GM23338 (cell line): Measurements from ENCODE around the gene OPRM1. TPM values are rescaled to one million over a fixed set of nuclear protein-coding genes. Genes with fewer than 3 reads are reported as not detected.

Experiments
- ATAC-seq: fragments of 200-7000 bp; cut with Tn5 transposase; 3 replicates; pipeline ENCODE4 v1.9.1; 2020
- DNase-seq: peaks from one replicate; pipeline ENCODE4 v3.0.0-alpha.2; 2015; ENCODE audit warnings: low spot score
- H2AFZ ChIP-seq: fragments of 200-600 bp; sonication (generic); 2 replicates; pipeline ENCODE4 v1.8.0; 2016; ENCODE audit warnings: antibody characterized with exemption, mild to moderate bottlenecking, moderate library complexity
- H3F3A ChIP-seq: fragments of 200-600 bp; sonication (generic); replicated peaks from 2 replicates; pipeline ENCODE4 v1.8.0; 2017; ENCODE audit warnings: antibody characterized with exemption, mixed run types, low read depth
- H3K27ac ChIP-seq: fragments of 200-600 bp; sonication (generic); 2 replicates; pipeline ENCODE4 v1.6.1; 2016; ENCODE audit warnings: low read depth
- H3K27me3 ChIP-seq: fragments of 200-600 bp; sonication (generic); 2 replicates; pipeline ENCODE4 v1.8.0; 2016; ENCODE audit warnings: mild to moderate bottlenecking, mixed run types, moderate library complexity; ENCODE audit not compliant: insufficient read depth
- H3K36me3 ChIP-seq: fragments of 200-600 bp; sonication (generic); 2 replicates; pipeline ENCODE4 v1.8.0; 2016; ENCODE audit warnings: mild to moderate bottlenecking; ENCODE audit not compliant: insufficient read depth
- H3K4me1 ChIP-seq: fragments of 200-600 bp; sonication (generic); 2 replicates; pipeline ENCODE4 v1.8.0; 2016; ENCODE audit warnings: mild to moderate bottlenecking, moderate library complexity; ENCODE audit not compliant: insufficient read depth
- H3K4me2 ChIP-seq: fragments of 200-600 bp; sonication (generic); 2 replicates; pipeline ENCODE4 v1.7.1; 2017; ENCODE audit warnings: mixed run types
- H3K4me3 ChIP-seq: fragments of 200-600 bp; sonication (generic); 2 replicates; pipeline ENCODE4 v1.6.1; 2016; ENCODE audit warnings: mixed run types
- H3K79me2 ChIP-seq: fragments of 200-600 bp; sonication (generic); replicated peaks from 2 replicates; pipeline ENCODE4 v1.8.0; 2017; ENCODE audit warnings: mild to moderate bottlenecking; ENCODE audit not compliant: insufficient read depth
- H3K9me2 ChIP-seq: fragments of 200-600 bp; sonication (generic); 2 replicates; pipeline ENCODE4 v1.8.0; 2017; ENCODE audit not compliant: insufficient read depth
- H4K20me1 ChIP-seq: fragments of 200-600 bp; sonication (generic); replicated peaks from 2 replicates; pipeline ENCODE4 v1.8.0; 2017; ENCODE audit warnings: mild to moderate bottlenecking; ENCODE audit not compliant: insufficient read depth
- H3K27ac Mint-ChIP-seq: 2 replicates; pipeline ENCODE4 v1.8.0; 2020; ENCODE audit warnings: inconsistent platforms, mild to moderate bottlenecking, moderate library complexity, mixed read lengths
- H3K27me3 Mint-ChIP-seq: 3 replicates; pipeline ENCODE4 v1.8.0; 2022; ENCODE audit warnings: low read depth, mild to moderate bottlenecking, moderate library complexity, mixed read lengths, inconsistent platforms; ENCODE audit not compliant: insufficient read depth, poor library complexity
- H3K36me3 Mint-ChIP-seq: 3 replicates; pipeline ENCODE4 v1.8.0; 2021; ENCODE audit warnings: low read depth, mild to moderate bottlenecking, inconsistent platforms, moderate library complexity, mixed read lengths
- H3K4me1 Mint-ChIP-seq: 3 replicates; pipeline ENCODE4 v1.8.0; 2020; ENCODE audit warnings: mild to moderate bottlenecking, inconsistent platforms, mixed read lengths
- H3K4me3 Mint-ChIP-seq: 3 replicates; pipeline ENCODE4 v1.8.0; 2021; ENCODE audit warnings: moderate library complexity, mild to moderate bottlenecking, inconsistent platforms, mixed read lengths
- H3K9me3 Mint-ChIP-seq: 3 replicates; pipeline ENCODE4 v1.8.0; 2020; ENCODE audit warnings: moderate library complexity, mild to moderate bottlenecking, inconsistent platforms, mixed read lengths
- CREB1 ChIP-seq: fragments of 250-450 bp; sonication (Bioruptor Pico); IDR thresholded peaks from 2 replicates; pipeline ENCODE4 v1.5.0; 2020; ENCODE audit warnings: low read depth, mild to moderate bottlenecking, moderate library complexity
- CTCF ChIP-seq, 2 experiments: fragments of 200-600 bp in 1 of 2; sonication (generic) in 1 of 2; conservative IDR thresholded peaks; 2 replicates each; pipeline versions ENCODE4 v1.5.1 to v1.6.1; 2016 to 2017; ENCODE audit warnings: antibody characterized with exemption in 2 of 2, low read depth in 2 of 2, mild to moderate bottlenecking in 2 of 2, moderate library complexity in 1 of 2
- EZH2 ChIP-seq: fragments of 200-600 bp; sonication (generic); IDR thresholded peaks from one replicate; pipeline ENCODE4 v1.8.0; 2017; ENCODE audit warnings: antibody characterized with exemption, mild to moderate bottlenecking, low read depth; ENCODE audit not compliant: unreplicated experiment
- EZH2phosphoT487 ChIP-seq: fragments of 200-600 bp; sonication (generic); IDR thresholded peaks from one replicate; pipeline ENCODE4 v1.8.1; 2018; ENCODE audit warnings: antibody characterized with exemption; ENCODE audit not compliant: unreplicated experiment
- NANOG ChIP-seq: IDR thresholded peaks from 2 replicates; pipeline ENCODE4 v1.6.1; 2016; ENCODE audit warnings: antibody characterized with exemption, borderline replicate concordance
- POLR2AphosphoS5 ChIP-seq: IDR thresholded peaks from 2 replicates; pipeline ENCODE4 v1.6.1; 2016; ENCODE audit warnings: antibody characterized with exemption, low read depth
- STAT1 ChIP-seq: IDR thresholded peaks from one replicate; pipeline ENCODE4 v1.6.1; 2016; ENCODE audit warnings: antibody characterized with exemption; ENCODE audit not compliant: unreplicated experiment
- ZNF114 ChIP-seq: fragments of 250-450 bp; sonication (Bioruptor Pico); IDR thresholded peaks from 2 replicates; pipeline ENCODE4 v1.5.0; 2020; ENCODE audit warnings: mild to moderate bottlenecking, moderate library complexity
- ZNF331 ChIP-seq: fragments of 250-450 bp; sonication (Bioruptor Pico); IDR thresholded peaks from 2 replicates; pipeline ENCODE4 v1.5.0; 2020; ENCODE audit warnings: low read depth, mild to moderate bottlenecking, moderate library complexity
- polyA plus RNA-seq: library from polyadenylated mRNA; unstranded; fragments of >200 nt; fragmentation: Nextera tagmentation; extraction: Ambion mirVana; gene quantifications from 2 replicates; pipeline ENCODE4 v1.2.1, GENCODE V29; 2016
- total RNA-seq: library from RNA; depleted of rRNA; stranded (reverse); fragments of >200 nt; shearing (Covaris generic); gene quantifications from 2 replicates; pipeline ENCODE4 v1.2.3, GENCODE V29; 2014
- TF ChIP-seq, protein P1 (sequence below): fragments of 250-450 bp; sonication (Bioruptor Pico); IDR thresholded peaks from 2 replicates; pipeline ENCODE4 v1.5.0; 2020; ENCODE audit warnings: mild to moderate bottlenecking, moderate library complexity
- TF ChIP-seq, protein P2 (sequence below): IDR thresholded peaks from 2 replicates; pipeline ENCODE4 v1.6.1; 2016; ENCODE audit warnings: antibody characterized with exemption

Gene OPRM1
- total and polyA plus RNA-seq, 2 experiments from 2014 or later = 0.52 TPM; not detected in 1

DNA sequence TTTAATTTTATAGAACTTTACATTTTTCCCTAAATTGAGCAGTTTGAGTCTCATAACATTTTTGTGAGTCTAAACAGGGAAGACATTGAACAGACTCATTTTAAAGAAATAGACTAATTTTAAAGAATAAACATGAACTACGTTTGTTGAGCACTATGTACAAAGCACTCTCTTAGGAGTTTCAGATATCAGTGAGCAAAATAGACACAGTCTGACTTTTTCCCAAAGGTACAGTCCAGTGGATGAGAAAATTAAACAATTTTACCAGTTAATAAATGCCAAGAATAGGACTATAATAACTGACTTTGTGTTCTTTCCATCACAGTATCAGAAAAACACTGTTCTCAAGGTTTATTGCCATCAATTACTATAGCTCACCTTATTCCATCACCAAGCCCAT, 18.1 kb downstream of the OPRM1 start:
- Histone ChIP-seq H3K4me1 (no peaks in the 10 kb centered on the region), H4K20me1 (no peaks in the 10 kb centered on the region), H3K27me3 (no peaks in the 10 kb centered on the region), H3K79me2 (no peaks in the 10 kb centered on the region), H3K36me3 (no peaks in the 10 kb centered on the region), H3K4me2 (no peak overlapping the region), H2AFZ (no peak overlapping the region), H3K27ac (no peak overlapping the region), H3K9me2 (no peaks in the 10 kb centered on the region), H3F3A (no peaks in the 10 kb centered on the region), H3K4me3 (no peak overlapping the region)
- DNase-seq (no peak), ATAC-seq (no peak)
- H3K4me1 Mint-ChIP-seq = no peaks in the 10 kb centered on the region; the same call in 2 of the 3 replicates
- H3K4me3 Mint-ChIP-seq = no peak overlapping the region
- no peaks in the 10 kb centered on the region for H3K9me3 Mint-ChIP-seq
- H3K36me3 Mint-ChIP-seq = no peaks in the 10 kb centered on the region
- H3K27me3 Mint-ChIP-seq = no peaks in the 10 kb centered on the region
- H3K27ac Mint-ChIP-seq = no peak overlapping the region
- no peak for TF ChIP-seq EZH2

DNA sequence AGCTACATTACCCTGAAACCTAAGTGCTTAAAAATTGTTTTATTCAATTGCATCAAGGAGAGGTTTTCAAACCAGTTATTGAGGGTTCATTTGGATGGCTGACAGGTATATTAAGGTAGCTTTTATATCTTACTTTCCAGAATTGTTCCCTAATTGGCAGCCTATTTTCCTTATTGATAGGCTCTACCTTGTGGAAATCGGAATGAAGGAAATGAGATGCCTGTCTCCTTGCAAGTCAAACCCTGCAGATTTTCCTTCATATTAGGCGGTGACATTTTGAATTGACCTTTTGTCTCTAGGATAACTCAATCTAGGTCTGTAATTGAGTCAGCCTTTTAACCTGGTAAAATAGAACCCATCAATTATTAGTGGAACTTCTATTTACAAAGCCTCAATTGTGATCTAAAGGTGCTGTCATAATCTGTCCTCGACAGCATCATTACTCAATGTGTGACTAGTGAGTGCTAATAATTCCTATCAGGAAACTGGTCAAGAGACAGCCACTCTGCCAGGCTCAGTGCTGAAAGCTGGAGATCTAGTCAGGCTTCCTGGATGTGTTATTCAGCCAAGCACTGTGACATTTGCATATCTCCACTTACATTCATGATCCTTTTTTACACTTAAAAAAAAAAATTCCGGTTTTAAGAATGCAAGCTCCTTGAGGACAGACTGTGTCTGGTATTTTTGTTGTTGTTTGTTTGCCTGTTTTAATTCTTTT, 20.1 kb downstream of the OPRM1 start:
- no peaks in the 10 kb centered on the region for H4K20me1 ChIP-seq
- H3K4me1 ChIP-seq = no peaks in the 10 kb centered on the region
- DNase-seq (peak; percentile 4), ATAC-seq (no peak)
- no peak overlapping the region for H3K27ac ChIP-seq
- Mint-ChIP-seq H3K36me3 (no peaks in the 10 kb centered on the region), H3K4me1 (no peaks in the 10 kb centered on the region; the same call in 2 of the 3 replicates), H3K27me3 (no peaks in the 10 kb centered on the region), H3K4me3 (no peak overlapping the region), H3K27ac (no peak overlapping the region), H3K9me3 (no peaks in the 10 kb centered on the region)
- H3F3A ChIP-seq = no peaks in the 10 kb centered on the region
- H3K4me3 ChIP-seq = no peak overlapping the region
- H2AFZ ChIP-seq = no peak overlapping the region
- H3K4me2 ChIP-seq = no peak overlapping the region
- no peaks in the 10 kb centered on the region for H3K9me2 ChIP-seq
- H3K27me3 ChIP-seq = no peaks in the 10 kb centered on the region
- no peaks in the 10 kb centered on the region for H3K79me2 ChIP-seq
- H3K36me3 ChIP-seq = no peaks in the 10 kb centered on the region
- no peak for TF ChIP-seq CREB1
- no peak for TF ChIP-seq POLR2AphosphoS5
- no peak for TF ChIP-seq NANOG
- no peak for TF ChIP-seq STAT1
- no peak for TF ChIP-seq EZH2
- no peak for TF ChIP-seq ZNF114 (CRISPR knock-in tag)
- TF ChIP-seq, protein P1, sequence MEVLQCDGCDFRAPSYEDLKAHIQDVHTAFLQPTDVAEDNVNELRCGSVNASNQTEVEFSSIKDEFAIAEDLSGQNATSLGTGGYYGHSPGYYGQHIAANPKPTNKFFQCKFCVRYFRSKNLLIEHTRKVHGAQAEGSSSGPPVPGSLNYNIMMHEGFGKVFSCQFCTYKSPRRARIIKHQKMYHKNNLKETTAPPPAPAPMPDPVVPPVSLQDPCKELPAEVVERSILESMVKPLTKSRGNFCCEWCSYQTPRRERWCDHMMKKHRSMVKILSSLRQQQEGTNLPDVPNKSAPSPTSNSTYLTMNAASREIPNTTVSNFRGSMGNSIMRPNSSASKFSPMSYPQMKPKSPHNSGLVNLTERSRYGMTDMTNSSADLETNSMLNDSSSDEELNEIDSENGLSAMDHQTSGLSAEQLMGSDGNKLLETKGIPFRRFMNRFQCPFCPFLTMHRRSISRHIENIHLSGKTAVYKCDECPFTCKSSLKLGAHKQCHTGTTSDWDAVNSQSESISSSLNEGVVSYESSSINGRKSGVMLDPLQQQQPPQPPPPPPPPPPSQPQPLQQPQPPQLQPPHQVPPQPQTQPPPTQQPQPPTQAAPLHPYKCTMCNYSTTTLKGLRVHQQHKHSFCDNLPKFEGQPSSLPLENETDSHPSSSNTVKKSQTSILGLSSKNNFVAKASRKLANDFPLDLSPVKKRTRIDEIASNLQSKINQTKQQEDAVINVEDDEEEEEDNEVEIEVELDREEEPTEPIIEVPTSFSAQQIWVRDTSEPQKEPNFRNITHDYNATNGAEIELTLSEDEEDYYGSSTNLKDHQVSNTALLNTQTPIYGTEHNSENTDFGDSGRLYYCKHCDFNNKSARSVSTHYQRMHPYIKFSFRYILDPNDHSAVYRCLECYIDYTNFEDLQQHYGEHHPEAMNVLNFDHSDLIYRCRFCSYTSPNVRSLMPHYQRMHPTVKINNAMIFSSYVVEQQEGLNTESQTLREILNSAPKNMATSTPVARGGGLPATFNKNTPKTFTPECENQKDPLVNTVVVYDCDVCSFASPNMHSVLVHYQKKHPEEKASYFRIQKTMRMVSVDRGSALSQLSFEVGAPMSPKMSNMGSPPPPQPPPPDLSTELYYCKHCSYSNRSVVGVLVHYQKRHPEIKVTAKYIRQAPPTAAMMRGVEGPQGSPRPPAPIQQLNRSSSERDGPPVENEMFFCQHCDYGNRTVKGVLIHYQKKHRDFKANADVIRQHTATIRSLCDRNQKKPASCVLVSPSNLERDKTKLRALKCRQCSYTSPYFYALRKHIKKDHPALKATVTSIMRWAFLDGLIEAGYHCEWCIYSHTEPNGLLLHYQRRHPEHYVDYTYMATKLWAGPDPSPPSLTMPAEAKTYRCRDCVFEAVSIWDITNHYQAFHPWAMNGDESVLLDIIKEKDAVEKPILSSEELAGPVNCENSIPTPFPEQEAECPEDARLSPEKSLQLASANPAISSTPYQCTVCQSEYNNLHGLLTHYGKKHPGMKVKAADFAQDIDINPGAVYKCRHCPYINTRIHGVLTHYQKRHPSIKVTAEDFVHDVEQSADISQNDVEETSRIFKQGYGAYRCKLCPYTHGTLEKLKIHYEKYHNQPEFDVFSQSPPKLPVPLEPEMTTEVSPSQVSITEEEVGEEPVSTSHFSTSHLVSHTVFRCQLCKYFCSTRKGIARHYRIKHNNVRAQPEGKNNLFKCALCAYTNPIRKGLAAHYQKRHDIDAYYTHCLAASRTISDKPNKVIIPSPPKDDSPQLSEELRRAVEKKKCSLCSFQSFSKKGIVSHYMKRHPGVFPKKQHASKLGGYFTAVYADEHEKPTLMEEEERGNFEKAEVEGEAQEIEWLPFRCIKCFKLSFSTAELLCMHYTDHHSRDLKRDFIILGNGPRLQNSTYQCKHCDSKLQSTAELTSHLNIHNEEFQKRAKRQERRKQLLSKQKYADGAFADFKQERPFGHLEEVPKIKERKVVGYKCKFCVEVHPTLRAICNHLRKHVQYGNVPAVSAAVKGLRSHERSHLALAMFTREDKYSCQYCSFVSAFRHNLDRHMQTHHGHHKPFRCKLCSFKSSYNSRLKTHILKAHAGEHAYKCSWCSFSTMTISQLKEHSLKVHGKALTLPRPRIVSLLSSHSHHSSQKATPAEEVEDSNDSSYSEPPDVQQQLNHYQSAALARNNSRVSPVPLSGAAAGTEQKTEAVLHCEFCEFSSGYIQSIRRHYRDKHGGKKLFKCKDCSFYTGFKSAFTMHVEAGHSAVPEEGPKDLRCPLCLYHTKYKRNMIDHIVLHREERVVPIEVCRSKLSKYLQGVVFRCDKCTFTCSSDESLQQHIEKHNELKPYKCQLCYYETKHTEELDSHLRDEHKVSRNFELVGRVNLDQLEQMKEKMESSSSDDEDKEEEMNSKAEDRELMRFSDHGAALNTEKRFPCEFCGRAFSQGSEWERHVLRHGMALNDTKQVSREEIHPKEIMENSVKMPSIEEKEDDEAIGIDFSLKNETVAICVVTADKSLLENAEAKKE (CRISPR knock-in tag) = no peak
- TF ChIP-seq, protein P2, sequence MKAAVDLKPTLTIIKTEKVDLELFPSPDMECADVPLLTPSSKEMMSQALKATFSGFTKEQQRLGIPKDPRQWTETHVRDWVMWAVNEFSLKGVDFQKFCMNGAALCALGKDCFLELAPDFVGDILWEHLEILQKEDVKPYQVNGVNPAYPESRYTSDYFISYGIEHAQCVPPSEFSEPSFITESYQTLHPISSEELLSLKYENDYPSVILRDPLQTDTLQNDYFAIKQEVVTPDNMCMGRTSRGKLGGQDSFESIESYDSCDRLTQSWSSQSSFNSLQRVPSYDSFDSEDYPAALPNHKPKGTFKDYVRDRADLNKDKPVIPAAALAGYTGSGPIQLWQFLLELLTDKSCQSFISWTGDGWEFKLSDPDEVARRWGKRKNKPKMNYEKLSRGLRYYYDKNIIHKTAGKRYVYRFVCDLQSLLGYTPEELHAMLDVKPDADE = no peak
- TF ChIP-seq CTCF (conservative IDR thresholded peaks at IDR 0.05; ENCODE audit: low read depth in 2 of 2) = no peak
- no peak for TF ChIP-seq EZH2phosphoT487
- no peak for TF ChIP-seq ZNF331 (CRISPR knock-in tag)
